Ovary (tissue), 10 donors: ENCODE data around the gene CETN3. TPM values are rescaled to one million over a fixed set of nuclear protein-coding genes. Genes with fewer than 3 reads are reported as not detected.

Experiments
- DNase-seq, 5 donors: peaks; one replicate each; pipeline ENCODE4 v3.0.0-alpha.2; 2019 to 2020
- H3K27ac ChIP-seq, 2 donors: fragments of 200-600 bp; one replicate each; pipeline versions ENCODE4 v1.5.1 to v1.8.0; 2019 to 2022
- H3K27me3 ChIP-seq: fragments of 200-600 bp; one replicate; pipeline ENCODE4 v1.8.0; 2022
- H3K36me3 ChIP-seq: fragments of 200-600 bp; sonication (generic); one replicate; pipeline ENCODE4 v1.5.1; 2019
- H3K4me1 ChIP-seq: one replicate; pipeline ENCODE4 v1.8.1; 2013; ENCODE audit warnings: mild to moderate bottlenecking, moderate library complexity; ENCODE audit not compliant: insufficient read depth
- H3K4me3 ChIP-seq: fragments of 200-600 bp; sonication (generic); one replicate; pipeline ENCODE4 v1.5.1; 2017
- H3K9me3 ChIP-seq, 2 donors: fragments of 200-600 bp in 1 of 2; sonication (generic) in 1 of 2; one replicate each; pipeline versions ENCODE4 v1.5.1 to v1.8.1; 2013 to 2019; ENCODE audit warnings: mild to moderate bottlenecking in 1 of 2, moderate library complexity in 1 of 2
- EP300 ChIP-seq: sonication (generic); formaldehyde crosslinking; IDR thresholded peaks from one replicate; pipeline ENCODE4 v1.6.1; 2017; ENCODE audit warnings: antibody characterized with exemption
- POLR2A ChIP-seq: fragments of 450-650 bp; IDR thresholded peaks from one replicate; pipeline ENCODE4 v1.6.1; 2017; ENCODE audit warnings: antibody characterized with exemption, mild to moderate bottlenecking, moderate library complexity
- WGBS, 3 donors: extraction: QIAGEN DNeasy Blood & Tissue Kit in 1 of 3; methylation state at CpG; one replicate each; pipeline versions ENCODE4 v1.1.5 to v1.1.7; 2013 to 2017; 5-methylcytosine and 5-hydroxymethylcytosine counted together
- intact Hi-C, 4 donors: fragments of 100-400 bp; cut with DNase I; formaldehyde crosslinking; loops; one replicate each; pipeline versions ENCODE4 v1.11.0 to v1.15.1; 2022 to 2023
- long read RNA-seq, 3 donors: library from polyadenylated mRNA in 2 of 3; unstranded in 2 of 3; transcript quantifications; one replicate each; pipeline ENCODE4 v2.0.0 and lab custom pipeline, GENCODE V29; 2021 to 2026
- polyA plus RNA-seq, 2 donors: library from polyadenylated mRNA; stranded (reverse); fragments of 200-250 nt in 1 of 2; fragments of 350-450 nt in 1 of 2; fragmentation: Illumina TruSeq in 1 of 2; extraction: RNeasy Lipid Tissue Mini Kit (QIAGEN cat#74804) in 1 of 2; gene quantifications; one replicate each; pipeline ENCODE4 v1.2.3, GENCODE V29; 2013 to 2014
- total RNA-seq, 7 donors: library from RNA; depleted of rRNA in 2 of 7; stranded (reverse); fragments of >200 nt in 2 of 7; fragmentation: NEBNext Ultra II Directional in 3 of 7; extraction: Animal tissue kit (Norgen Biotek cat#: 25700) in 3 of 7; gene quantifications; one replicate each; pipeline versions ENCODE4 v1.1.0 to v1.2.4, GENCODE V29; 2016 to 2023
- TF ChIP-seq, protein P1 (sequence below), 3 donors: fragments of 450-650 bp in 2 of 3; fragments of 200-600 bp in 1 of 3; IDR thresholded peaks; one replicate each; pipeline versions ENCODE4 v1.5.1 to v1.8.0; 2016 to 2022; ENCODE audit warnings: antibody characterized with exemption in 3 of 3, mild to moderate bottlenecking in 1 of 3
- donor health status: DM: no; HTN: no; CAD: no; lungs with moderate emphysema.
- donor health status: DM: no; HTN: no; CAD: no.
- donor health status: Bipolar disorder and iron deficiency.
- donor health status: DM: yes; HTN: yes; CAD: no.
- donor health status: DM: no; HTN: no; CAD: no.
- donor health status: DM: yes; HTN: yes; CAD: no.

Gene CETN3
- total RNA-seq, result 10 to 100 TPM in 6 of 7 donors, 1 to 10 TPM in 1; 9.2 to 36.9 (median 21.2) TPM
- polyA plus RNA-seq, result 10 to 100 TPM; 28.6 to 34.7 TPM
- long read RNA-seq, donor 1, transcript CETN3-201 (5 exons, 2,432 nt), result major isoform, 7 of 7 reads
- long read RNA-seq, donor 1, partial matches to known transcripts, result 0 of 7 reads
- long read RNA-seq, donor 1, other reads (novel, unspliced or antisense), result 0 of 7 reads
- long read RNA-seq, donor 2, transcript CETN3-201 (5 exons, 2,432 nt), result major isoform, 56 of 60 reads
- long read RNA-seq, donor 2, partial matches to known transcripts, result 0 of 60 reads
- long read RNA-seq, donor 2, other reads (novel, unspliced or antisense), result 0 of 60 reads
- long read RNA-seq, donor 3, transcript CETN3-201 (5 exons, 2,432 nt), result major isoform, 24 of 31 reads
- long read RNA-seq, donor 3, partial matches to known transcripts, result 0 of 31 reads
- long read RNA-seq, donor 3, other reads (novel, unspliced or antisense), result 4 of 31 reads

DNA sequence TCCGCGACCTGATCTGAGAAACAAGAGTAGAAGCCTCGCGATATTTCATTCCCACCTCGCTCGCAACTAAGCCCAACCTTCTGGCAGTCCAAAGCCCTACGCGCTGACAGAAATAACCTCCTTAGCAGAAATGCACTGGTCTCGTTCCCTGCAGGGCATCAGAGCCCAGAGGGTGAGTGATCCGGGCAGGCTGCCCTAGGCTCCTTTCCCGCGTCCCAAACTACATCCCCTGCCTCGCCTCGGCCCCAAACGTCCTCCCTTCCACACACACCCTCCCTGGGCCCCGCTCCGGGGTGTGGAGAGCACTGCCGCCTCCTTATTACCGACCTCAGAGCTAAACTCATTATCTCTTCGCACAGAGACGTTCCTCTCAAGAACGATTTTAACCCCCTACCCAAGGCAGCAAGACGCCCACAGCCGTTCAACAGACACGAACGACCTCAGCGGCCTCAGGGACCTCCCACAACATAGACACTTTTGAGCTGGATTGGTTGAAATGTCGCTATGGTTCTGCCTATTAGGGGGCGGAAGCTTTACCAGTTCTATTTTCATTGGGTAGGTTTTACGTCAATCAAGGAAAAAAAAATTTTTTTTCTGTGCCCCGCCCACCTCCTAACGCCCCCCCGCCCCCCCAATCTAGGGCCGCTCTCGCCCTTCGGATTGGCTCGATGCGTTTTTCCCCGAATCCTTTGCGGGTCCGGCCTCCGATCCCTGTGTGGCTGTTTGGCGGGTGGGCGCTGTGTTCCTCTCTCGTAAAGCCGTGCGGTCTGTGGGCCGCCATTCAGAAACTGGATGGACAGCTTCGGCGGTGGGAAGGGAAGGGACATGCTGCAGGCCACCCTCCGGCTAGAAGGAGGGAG, at the start of gene CETN3:
TSS of gene CETN3 (minus strand) at position 439 of the 860 bp plus-strand sequence. CDS start at position 344, 95 bp downstream.
- H3K4me3 ChIP-seq, result peak within 1 kb of the TSS; percentile 81
- H3K4me1 ChIP-seq, result peaks cover 2% of the 10 kb centered on the region
- no peaks in the 10 kb centered on the region for H3K9me3 ChIP-seq
- 0 to 1% (median 0%) methylated on average over 51 of the region's 51 CpGs for WGBS, 3 donors
- intact Hi-C loops, result no loop called here
- DNase-seq, result peak; percentile 93 to 95 (median 94)
- no peak for TF ChIP-seq EP300
- peak; percentile 82 for TF ChIP-seq POLR2A
- H3K36me3 ChIP-seq, result no peaks in the 10 kb centered on the region
- peak within 1 kb of the TSS; percentile 75 to 98 for H3K27ac ChIP-seq
- H3K27me3 ChIP-seq, result no peaks in the 10 kb centered on the region

DNA sequence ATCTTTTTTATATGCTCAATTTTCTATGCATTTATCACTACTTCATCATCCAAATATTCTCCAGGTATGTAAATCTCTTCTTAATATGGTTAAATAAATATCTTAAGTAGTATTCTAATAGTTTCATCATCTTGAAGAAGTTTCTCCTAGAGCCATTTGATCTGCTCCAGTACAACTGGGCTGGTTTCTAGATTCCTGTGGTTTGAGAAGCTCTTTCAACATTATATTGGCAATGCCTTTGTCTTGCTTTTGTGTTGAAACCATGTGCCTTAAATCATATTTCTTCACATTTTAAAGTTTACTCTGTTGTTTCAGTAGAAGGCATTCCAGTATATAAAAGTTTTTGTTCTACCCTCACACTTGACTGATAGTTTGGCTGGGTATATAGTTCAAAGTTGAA, 37.4 kb upstream of the CETN3 start:
- intact Hi-C loops, result no loop called here

DNA sequence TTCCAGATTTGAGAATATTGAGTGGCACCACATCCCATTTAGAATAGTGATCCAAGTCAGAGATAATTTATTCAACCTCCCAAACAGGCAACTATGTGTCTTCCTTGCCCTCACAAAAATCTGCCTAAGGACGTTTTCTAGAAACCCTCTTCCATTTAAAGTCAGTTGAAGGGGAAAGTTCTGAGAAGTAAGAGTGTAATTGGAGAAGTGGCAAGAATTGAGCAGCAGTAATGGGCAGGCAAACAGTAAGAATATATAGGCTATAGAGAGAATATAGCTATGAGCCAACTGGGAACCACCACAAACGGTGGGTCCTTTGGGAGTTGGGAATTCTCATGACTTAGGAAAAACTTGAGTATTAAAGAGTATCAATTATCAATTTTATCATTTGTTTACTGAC, 31.1 kb upstream of the CETN3 start:
- 54 to 56% (median 55%) methylated on average over 2 of the region's 2 CpGs for WGBS, 3 donors
- no peak overlapping the region for H3K4me3 ChIP-seq
- intact Hi-C loops, result no loop called here
- no peaks in the 10 kb centered on the region for H3K9me3 ChIP-seq
- H3K27me3 ChIP-seq, result no peaks in the 10 kb centered on the region
- TF ChIP-seq EP300 (no peak), POLR2A (no peak)
- TF ChIP-seq, protein P1, sequence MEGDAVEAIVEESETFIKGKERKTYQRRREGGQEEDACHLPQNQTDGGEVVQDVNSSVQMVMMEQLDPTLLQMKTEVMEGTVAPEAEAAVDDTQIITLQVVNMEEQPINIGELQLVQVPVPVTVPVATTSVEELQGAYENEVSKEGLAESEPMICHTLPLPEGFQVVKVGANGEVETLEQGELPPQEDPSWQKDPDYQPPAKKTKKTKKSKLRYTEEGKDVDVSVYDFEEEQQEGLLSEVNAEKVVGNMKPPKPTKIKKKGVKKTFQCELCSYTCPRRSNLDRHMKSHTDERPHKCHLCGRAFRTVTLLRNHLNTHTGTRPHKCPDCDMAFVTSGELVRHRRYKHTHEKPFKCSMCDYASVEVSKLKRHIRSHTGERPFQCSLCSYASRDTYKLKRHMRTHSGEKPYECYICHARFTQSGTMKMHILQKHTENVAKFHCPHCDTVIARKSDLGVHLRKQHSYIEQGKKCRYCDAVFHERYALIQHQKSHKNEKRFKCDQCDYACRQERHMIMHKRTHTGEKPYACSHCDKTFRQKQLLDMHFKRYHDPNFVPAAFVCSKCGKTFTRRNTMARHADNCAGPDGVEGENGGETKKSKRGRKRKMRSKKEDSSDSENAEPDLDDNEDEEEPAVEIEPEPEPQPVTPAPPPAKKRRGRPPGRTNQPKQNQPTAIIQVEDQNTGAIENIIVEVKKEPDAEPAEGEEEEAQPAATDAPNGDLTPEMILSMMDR (IDR thresholded peaks at IDR 0.05), result no peak
- DNase-seq, result no peak
- no peaks in the 10 kb centered on the region for H3K4me1 ChIP-seq
- no peak overlapping the region for H3K27ac ChIP-seq
- H3K36me3 ChIP-seq, result no peaks in the 10 kb centered on the region

More for the DNA sequence above, 37.4 kb upstream of the CETN3 start:
- H3K4me1 ChIP-seq, result no peaks in the 10 kb centered on the region
- H3K4me3 ChIP-seq, result no peak overlapping the region
- no peak for DNase-seq
- no peak for TF ChIP-seq POLR2A
- TF ChIP-seq, protein P1 (IDR thresholded peaks at IDR 0.05), result no peak
- TF ChIP-seq EP300, result no peak
- H3K27ac ChIP-seq, result no peak overlapping the region
- no peaks in the 10 kb centered on the region for H3K27me3 ChIP-seq
- H3K9me3 ChIP-seq, result no peaks in the 10 kb centered on the region
- H3K36me3 ChIP-seq, result no peaks in the 10 kb centered on the region

DNA sequence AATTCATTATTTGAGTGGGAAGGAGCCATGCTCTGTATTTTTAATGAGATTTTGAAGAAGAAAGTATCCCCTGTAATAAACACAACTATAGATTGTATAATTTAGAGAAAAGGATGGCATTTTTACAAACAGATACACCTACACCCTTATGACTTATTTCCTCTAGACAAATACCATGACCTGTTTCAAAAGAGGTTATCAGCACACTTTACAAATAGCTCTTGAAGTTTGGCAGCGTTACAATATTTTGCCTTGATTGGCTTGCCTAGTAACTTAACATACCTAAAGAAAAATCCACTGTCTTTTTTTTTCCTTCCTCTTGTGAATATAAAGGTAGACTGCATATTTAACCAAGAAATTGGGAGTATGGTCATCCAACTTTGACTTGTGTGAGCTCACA, 28.5 kb upstream of the CETN3 start:
- no peaks in the 10 kb centered on the region for H3K4me1 ChIP-seq
- no peaks in the 10 kb centered on the region for H3K27me3 ChIP-seq
- no peak for TF ChIP-seq EP300
- no peak for TF ChIP-seq POLR2A
- TF ChIP-seq, protein P1 (IDR thresholded peaks at IDR 0.05), result no peak
- H3K27ac ChIP-seq, result no peak overlapping the region
- H3K36me3 ChIP-seq, result no peaks in the 10 kb centered on the region
- no peaks in the 10 kb centered on the region for H3K9me3 ChIP-seq
- WGBS, 3 donors, result 10 to 30% (median 22%) methylated on average over 1 of the region's 1 CpG
- no peak overlapping the region for H3K4me3 ChIP-seq
- no peak for DNase-seq
- intact Hi-C loops, result loop anchor here in 1 of 4 donors (5.0 kb wide), 1 partner anchor 344 kb away; no protein-coding TSS in a partner anchor
